Ovary (tissue), 3 donors: Measurements from ENCODE around the gene UPK3A.

Source experiments
- EP300 ChIP-seq: sonication (generic); formaldehyde crosslinking; IDR thresholded peaks from one replicate; pipeline ENCODE4 v1.6.1; 2017; ENCODE audit warnings: antibody characterized with exemption
- POLR2A ChIP-seq: fragments of 450-650 bp; IDR thresholded peaks from one replicate; pipeline ENCODE4 v1.6.1; 2017; ENCODE audit warnings: antibody characterized with exemption, mild to moderate bottlenecking, moderate library complexity
- TF ChIP-seq, protein P1 (sequence below), 3 donors: fragments of 450-650 bp in 2 of 3; fragments of 200-600 bp in 1 of 3; IDR thresholded peaks; one replicate each; pipeline versions ENCODE4 v1.5.1 to v1.8.0; 2016 to 2022; ENCODE audit warnings: antibody characterized with exemption in 3 of 3, mild to moderate bottlenecking in 1 of 3
- donor health status: DM: no; HTN: no; CAD: no.

DNA sequence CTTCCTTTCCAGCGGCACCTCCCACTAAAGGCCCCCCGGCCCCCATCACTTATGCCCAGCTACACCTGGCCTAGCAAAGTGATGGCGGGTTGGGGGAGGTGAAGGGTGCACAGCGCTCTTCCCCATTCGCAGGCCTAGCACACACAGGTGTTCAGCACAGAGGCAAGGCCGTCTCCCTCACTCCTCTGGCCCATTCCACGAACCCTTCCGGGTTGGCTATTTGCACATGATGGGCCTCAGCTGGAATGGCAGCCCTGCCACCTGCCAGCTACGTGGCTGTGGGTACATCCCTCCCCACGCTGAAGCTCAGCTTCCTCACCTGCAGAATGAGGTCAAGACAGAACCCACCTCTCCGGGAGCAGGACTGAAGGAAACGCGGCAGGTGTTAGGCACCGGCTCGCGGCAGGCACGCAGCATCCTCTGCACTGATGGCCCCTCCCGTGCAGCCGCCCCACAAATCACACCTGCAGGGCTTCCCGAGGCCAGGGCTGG, 48.9 kb upstream of the UPK3A start:
- no peak for TF ChIP-seq POLR2A
- TF ChIP-seq, protein P1, sequence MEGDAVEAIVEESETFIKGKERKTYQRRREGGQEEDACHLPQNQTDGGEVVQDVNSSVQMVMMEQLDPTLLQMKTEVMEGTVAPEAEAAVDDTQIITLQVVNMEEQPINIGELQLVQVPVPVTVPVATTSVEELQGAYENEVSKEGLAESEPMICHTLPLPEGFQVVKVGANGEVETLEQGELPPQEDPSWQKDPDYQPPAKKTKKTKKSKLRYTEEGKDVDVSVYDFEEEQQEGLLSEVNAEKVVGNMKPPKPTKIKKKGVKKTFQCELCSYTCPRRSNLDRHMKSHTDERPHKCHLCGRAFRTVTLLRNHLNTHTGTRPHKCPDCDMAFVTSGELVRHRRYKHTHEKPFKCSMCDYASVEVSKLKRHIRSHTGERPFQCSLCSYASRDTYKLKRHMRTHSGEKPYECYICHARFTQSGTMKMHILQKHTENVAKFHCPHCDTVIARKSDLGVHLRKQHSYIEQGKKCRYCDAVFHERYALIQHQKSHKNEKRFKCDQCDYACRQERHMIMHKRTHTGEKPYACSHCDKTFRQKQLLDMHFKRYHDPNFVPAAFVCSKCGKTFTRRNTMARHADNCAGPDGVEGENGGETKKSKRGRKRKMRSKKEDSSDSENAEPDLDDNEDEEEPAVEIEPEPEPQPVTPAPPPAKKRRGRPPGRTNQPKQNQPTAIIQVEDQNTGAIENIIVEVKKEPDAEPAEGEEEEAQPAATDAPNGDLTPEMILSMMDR (IDR thresholded peaks at IDR 0.05) = no peak
- no peak for TF ChIP-seq EP300
